ENCODE data around the gene YPEL3.
A peak's percentile ranks its signal among the peaks of the same experiment; 100 is the strongest.

YPEL3 gene

DNA sequence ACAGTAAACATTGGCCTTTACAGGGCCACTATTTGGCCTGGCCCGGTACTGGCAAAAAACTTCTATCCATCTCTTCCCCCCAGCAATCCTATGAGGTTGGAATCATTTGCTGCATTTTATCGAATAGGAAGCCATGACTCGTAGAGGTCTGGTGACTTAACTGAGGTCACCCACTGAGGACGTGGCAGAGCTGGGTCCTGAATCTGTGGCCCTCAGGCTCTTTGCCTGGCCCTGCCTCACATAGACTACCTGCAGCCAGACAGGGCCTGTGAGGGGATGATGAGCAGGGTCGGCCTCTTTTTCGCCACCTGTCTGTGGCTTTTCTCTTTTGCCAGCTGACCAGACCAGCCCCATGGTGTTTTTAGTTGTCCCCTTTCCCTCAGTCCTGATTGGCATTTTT, 18.4 kb downstream of the YPEL3 start:
- Histone ChIP-seq H3K27me3 (no peaks in the 10 kb centered on the region), H3K36me3 (peaks cover 72% of the 10 kb centered on the region), H3K4me3 (ENCODE audit: low read depth in 1 of 2, low read length in 1 of 2) (peak overlapping the region in 1 of 2 experiments; percentile 89), H3K4me1 (ENCODE audit: control insufficient read depth in 1 of 2, insufficient read depth in 1 of 2, low read depth in 1 of 2, low read length in 1 of 2) (peaks cover 36 to 37% of the 10 kb centered on the region in 2 experiments), H3K9me3 (no peaks in the 10 kb centered on the region), H3K27ac (peak overlapping the region; percentile 96)
- no peak for TF ChIP-seq CTCF (IDR thresholded peaks at IDR 0.05)

DNA sequence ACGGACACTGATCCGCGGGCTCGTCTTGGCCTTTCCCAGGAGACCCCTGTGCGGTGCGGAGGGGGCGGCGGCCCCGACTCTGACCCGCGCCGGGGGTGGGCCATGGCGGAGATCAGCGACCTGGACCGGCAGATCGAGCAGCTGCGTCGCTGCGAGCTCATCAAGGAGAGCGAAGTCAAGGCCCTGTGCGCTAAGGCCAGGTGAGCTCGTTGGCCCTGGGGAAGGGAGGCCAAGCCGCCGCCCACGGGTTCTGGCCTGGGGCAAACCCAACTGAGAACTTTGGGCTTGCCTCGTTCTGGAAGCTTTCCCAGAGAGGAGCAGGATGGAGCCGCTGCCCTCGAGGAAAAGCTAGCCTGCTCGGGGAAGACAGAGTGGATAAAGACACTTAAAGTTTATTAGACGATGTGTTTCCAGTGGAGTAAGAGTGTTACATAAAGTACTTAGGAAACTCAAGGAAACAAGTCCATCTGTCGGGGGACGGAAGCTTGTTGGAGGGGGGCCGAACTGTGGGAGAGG, 19.7 kb downstream of the YPEL3 start:
- Histone ChIP-seq H3K4me1 (ENCODE audit: control insufficient read depth in 1 of 2, insufficient read depth in 1 of 2, low read depth in 1 of 2, low read length in 1 of 2) (peaks cover 36 to 37% of the 10 kb centered on the region in 2 experiments), H3K9me3 (no peaks in the 10 kb centered on the region), H3K36me3 (peaks cover 72% of the 10 kb centered on the region), H3K27ac (peak overlapping the region; percentile 96), H3K4me3 (ENCODE audit: low read depth in 1 of 2, low read length in 1 of 2) (peak overlapping the region; percentile 89 to 97), H3K27me3 (no peaks in the 10 kb centered on the region)
- TF ChIP-seq CTCF (IDR thresholded peaks at IDR 0.05): no peak

- peak within 1 kb of the TSS; percentile 89 to 97 for H3K4me3 ChIP-seq (ENCODE audit: low read depth in 1 of 2, low read length in 1 of 2)
- H3K27ac ChIP-seq: peak within 1 kb of the TSS; percentile 96
- H3K9me3 ChIP-seq: no peaks in the 10 kb centered on the region
- TF ChIP-seq CTCF (IDR thresholded peaks at IDR 0.05): peak; percentile 57
- H3K27me3 ChIP-seq: no peaks in the 10 kb centered on the region
- peaks cover 72% of the 10 kb centered on the region for H3K36me3 ChIP-seq
- H3K4me1 ChIP-seq (ENCODE audit: control insufficient read depth in 1 of 2, insufficient read depth in 1 of 2, low read depth in 1 of 2, low read length in 1 of 2): peaks cover 36 to 37% of the 10 kb centered on the region in 2 experiments
Measured at GRCh38 chr16:30075503-30076275, 20.3 kb downstream of the YPEL3 start, which contains the start of gene PPP4C. Gene PPP4C (plus strand): TSS chr16:30075994. CDS start chr16:30076378, 384 bp downstream.

DNA sequence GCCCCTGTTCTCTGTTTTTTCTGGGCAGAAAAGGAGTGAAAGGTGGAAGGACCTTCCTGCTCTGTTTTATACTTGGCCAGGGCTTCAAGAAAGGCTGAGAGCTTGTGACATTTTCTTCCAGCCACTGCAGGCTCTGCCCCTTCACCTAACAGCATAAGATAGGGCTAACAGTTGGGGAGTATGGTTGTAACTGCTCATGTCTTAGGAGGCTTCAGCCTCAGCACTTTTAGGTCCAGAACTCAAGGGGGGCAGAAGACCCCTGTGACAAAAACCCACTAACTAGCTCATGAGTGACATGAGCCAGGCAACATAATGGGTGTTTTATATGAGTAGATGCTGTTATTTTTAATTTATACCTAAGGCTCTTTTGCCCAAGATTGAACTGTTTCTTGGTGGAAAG, 25.5 kb downstream of the YPEL3 start:
- no peak for TF ChIP-seq CTCF (IDR thresholded peaks at IDR 0.05)
- Histone ChIP-seq H3K4me1 (ENCODE audit: control insufficient read depth in 1 of 2, insufficient read depth in 1 of 2, low read depth in 1 of 2, low read length in 1 of 2) (peaks cover 43 to 54% of the 10 kb centered on the region in 2 experiments), H3K4me3 (ENCODE audit: low read depth in 1 of 2, low read length in 1 of 2) (no peak overlapping the region), H3K27me3 (no peaks in the 10 kb centered on the region), H3K36me3 (peaks cover 72% of the 10 kb centered on the region), H3K27ac (peak overlapping the region; percentile 66), H3K9me3 (no peaks in the 10 kb centered on the region)

DNA sequence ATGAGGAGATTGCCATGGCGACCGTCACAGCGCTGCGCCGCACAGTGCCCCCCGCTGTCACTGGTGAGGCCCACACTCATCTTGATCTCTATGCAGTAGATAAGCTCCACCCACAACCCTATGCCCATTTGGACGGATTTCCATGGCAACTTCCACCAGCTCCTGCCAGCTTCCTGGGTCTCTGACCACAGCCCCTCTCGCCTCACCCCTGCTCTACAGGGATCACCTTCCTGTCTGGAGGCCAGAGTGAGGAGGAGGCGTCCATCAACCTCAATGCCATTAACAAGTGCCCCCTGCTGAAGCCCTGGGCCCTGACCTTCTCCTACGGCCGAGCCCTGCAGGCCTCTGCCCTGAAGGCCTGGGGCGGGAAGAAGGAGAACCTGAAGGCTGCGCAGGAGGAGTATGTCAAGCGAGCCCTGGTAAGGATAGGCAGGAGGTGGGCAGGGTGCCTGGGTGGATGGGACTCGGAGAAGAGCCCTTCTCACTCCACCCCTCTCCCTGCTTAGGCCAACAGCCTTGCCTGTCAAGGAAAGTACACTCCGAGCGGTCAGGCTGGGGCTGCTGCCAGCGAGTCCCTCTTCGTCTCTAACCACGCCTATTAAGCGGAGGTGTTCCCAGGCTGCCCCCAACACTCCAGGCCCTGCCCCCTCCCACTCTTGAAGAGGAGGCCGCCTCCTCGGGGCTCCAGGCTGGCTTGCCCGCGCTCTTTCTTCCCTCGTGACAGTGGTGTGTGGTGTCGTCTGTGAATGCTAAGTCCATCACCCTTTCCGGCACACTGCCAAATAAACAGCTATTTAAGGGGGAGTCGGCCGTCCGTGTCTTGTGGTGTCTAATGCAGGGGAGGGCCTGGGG, 26.2 kb downstream of the YPEL3 start:
- no peak for TF ChIP-seq CTCF (IDR thresholded peaks at IDR 0.05)
- H3K4me3 ChIP-seq (ENCODE audit: low read depth in 1 of 2, low read length in 1 of 2): no peak overlapping the region
- peaks cover 72% of the 10 kb centered on the region for H3K36me3 ChIP-seq
- no peaks in the 10 kb centered on the region for H3K27me3 ChIP-seq
- H3K9me3 ChIP-seq: no peaks in the 10 kb centered on the region
- peak overlapping the region; percentile 66 for H3K27ac ChIP-seq
- peaks cover 41 to 52% of the 10 kb centered on the region in 2 experiments for H3K4me1 ChIP-seq (ENCODE audit: control insufficient read depth in 1 of 2, insufficient read depth in 1 of 2, low read depth in 1 of 2, low read length in 1 of 2)
